Body of pancreas (tissue), 4 donors: ENCODE data around the gene FLAD1. TPM values are rescaled to one million over a fixed set of nuclear protein-coding genes. Genes with fewer than 3 reads are reported as not detected.

ENCODE experiments used
- ATAC-seq: fragments of 150-250 bp; one replicate; pipeline ENCODE4 v1.9.1; 2016
- DNase-seq, 4 donors: peaks; one replicate each; pipeline ENCODE4 v3.0.0-alpha.2; 2019
- H3K27ac ChIP-seq, 4 donors: fragments of 200-600 bp; sonication (generic); 1 replicate in 3 of 4; 2 replicates in 1 of 4; pipeline versions ENCODE4 v1.5.1 to v1.6.1; 2016 to 2019; ENCODE audit warnings: mild to moderate bottlenecking in 1 of 4, mixed read lengths in 1 of 4, moderate library complexity in 1 of 4
- H3K27me3 ChIP-seq, 2 donors: fragments of 200-600 bp; sonication (generic); one replicate each; pipeline ENCODE4 v1.6.0; 2016; ENCODE audit warnings: mild to moderate bottlenecking in 1 of 2
- H3K36me3 ChIP-seq, 2 donors: fragments of 200-600 bp; sonication (generic); replicated peaks in 1 of 2; 2 replicates each; pipeline ENCODE4 v1.5.1; 2016; ENCODE audit warnings: low read depth in 2 of 2; ENCODE audit not compliant: insufficient read depth in 1 of 2
- H3K4me1 ChIP-seq: fragments of 200-600 bp; sonication (generic); one replicate; pipeline ENCODE4 v1.6.0; 2016
- H3K4me3 ChIP-seq, 2 donors: fragments of 200-600 bp; sonication (generic); 1 replicate in 1 of 2; 2 replicates in 1 of 2; pipeline ENCODE4 v1.5.1; 2016 to 2019
- H3K9me3 ChIP-seq, 3 donors: fragments of 200-600 bp; sonication (generic); 1 replicate in 2 of 3; 2 replicates in 1 of 3; pipeline ENCODE4 v1.5.1; 2016
- POLR2A ChIP-seq, 3 donors: fragments of 450-650 bp; IDR thresholded peaks; one replicate each; pipeline ENCODE4 v1.6.1; 2016; ENCODE audit warnings: antibody characterized with exemption in 3 of 3, mild to moderate bottlenecking in 2 of 3
- WGBS, 2 donors: methylation state at CpG; one replicate each; pipeline ENCODE4 v1.1.5; 2017; 5-methylcytosine and 5-hydroxymethylcytosine counted together
- intact Hi-C: fragments of 100-400 bp; cut with DNase I; formaldehyde crosslinking; loops from one replicate; pipeline ENCODE4 v1.15.1; 2023
- total RNA-seq, 2 donors: library from RNA; depleted of rRNA; stranded (reverse); fragments of >200 nt; gene quantifications; one replicate each; pipeline ENCODE4 v1.1.0, GENCODE V29; 2016
- TF ChIP-seq, protein P1 (sequence below), 7 experiments: fragments of 450-650 bp in 4 of 7; fragments of 200-600 bp in 3 of 7; sonication (generic) in 3 of 7; IDR thresholded peaks; one replicate each; pipeline ENCODE4 v1.5.1; 2016 to 2019; ENCODE audit warnings: antibody characterized with exemption in 7 of 7

Gene FLAD1
- total RNA-seq, 2 donors from 2014 or later, result 10.1 to 51.4 TPM

DNA sequence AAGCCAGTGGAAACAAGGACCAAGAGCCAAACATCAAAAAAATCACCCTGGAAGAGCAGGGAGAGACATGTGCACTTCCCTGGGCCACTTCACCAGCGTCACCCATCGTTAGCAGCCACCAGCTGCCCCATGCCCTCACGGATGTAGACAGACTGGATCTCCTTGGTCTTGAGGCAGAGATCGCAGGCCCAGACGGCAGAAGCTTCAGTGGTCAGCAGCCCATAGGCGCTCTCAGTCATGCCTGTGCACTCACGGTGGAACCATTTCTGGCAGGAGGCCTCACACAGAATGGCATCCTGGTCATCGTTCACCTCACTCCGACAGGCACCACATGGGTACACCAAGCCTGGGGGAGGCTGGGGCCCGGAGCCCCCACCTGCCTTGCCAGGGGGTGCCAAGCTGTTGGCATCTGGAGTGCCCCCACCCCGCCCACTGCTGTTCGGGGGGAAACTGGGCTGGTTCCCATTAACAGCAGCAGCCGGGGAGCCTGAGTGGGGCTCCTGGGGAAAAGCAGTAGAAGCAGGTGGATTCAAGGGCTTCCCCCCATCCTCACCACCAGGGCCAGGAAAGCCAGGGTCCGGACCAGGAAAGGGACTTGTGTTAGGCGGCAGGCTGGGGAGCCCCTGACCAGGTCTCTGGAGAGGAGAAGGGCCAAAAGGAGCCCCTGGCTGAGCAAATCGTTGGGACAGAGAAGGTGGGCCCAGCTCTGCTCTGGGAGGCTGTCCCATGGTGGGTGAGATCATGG is 24.3 kb upstream of the FLAD1 start:
- no peak overlapping the region for H3K27ac ChIP-seq
- no peak overlapping the region for H3K4me3 ChIP-seq
- ATAC-seq (no peak), DNase-seq (no peak)
- no peaks in the 10 kb centered on the region for H3K27me3 ChIP-seq
- H3K36me3 ChIP-seq, result peaks cover 0 to 9% of the 10 kb centered on the region in 2 donors
- peaks cover 56% of the 10 kb centered on the region for H3K4me1 ChIP-seq
- intact Hi-C loops, result no loop called here
- no peaks in the 10 kb centered on the region for H3K9me3 ChIP-seq
- WGBS, 2 donors, result 87 to 91% methylated on average over 12 of the region's 16 CpGs
- TF ChIP-seq POLR2A (IDR thresholded peaks at IDR 0.05), result no peak
- TF ChIP-seq, protein P1, sequence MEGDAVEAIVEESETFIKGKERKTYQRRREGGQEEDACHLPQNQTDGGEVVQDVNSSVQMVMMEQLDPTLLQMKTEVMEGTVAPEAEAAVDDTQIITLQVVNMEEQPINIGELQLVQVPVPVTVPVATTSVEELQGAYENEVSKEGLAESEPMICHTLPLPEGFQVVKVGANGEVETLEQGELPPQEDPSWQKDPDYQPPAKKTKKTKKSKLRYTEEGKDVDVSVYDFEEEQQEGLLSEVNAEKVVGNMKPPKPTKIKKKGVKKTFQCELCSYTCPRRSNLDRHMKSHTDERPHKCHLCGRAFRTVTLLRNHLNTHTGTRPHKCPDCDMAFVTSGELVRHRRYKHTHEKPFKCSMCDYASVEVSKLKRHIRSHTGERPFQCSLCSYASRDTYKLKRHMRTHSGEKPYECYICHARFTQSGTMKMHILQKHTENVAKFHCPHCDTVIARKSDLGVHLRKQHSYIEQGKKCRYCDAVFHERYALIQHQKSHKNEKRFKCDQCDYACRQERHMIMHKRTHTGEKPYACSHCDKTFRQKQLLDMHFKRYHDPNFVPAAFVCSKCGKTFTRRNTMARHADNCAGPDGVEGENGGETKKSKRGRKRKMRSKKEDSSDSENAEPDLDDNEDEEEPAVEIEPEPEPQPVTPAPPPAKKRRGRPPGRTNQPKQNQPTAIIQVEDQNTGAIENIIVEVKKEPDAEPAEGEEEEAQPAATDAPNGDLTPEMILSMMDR (IDR thresholded peaks at IDR 0.05), result no peak

DNA sequence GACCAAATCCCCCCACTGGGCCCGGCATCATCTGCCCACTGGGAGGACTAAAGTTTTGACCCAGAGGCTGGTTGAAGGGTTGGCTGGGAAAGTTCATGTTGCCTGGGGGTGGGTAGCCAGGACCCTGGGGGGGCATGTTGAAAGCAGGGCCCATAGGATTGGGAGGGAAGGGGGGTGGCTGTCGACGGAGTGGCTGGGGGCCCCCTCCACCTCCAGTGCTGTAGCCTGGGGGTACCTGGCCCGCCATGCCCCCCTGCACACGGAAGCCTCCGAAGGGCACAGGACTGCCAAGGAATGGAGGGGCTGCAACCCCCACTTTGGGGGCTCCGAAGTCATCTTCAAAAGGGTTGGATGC is 23.7 kb upstream of the FLAD1 start:
- ATAC-seq, result no peak
- Histone ChIP-seq H3K27me3 (no peaks in the 10 kb centered on the region), H3K9me3 (no peaks in the 10 kb centered on the region), H3K4me3 (no peak overlapping the region), H3K36me3 (peaks cover 0 to 10% of the 10 kb centered on the region in 2 donors), H3K27ac (no peak overlapping the region), H3K4me1 (peaks cover 50% of the 10 kb centered on the region)
- DNase-seq, result no peak
- intact Hi-C loops, result no loop called here
- 85 to 94% methylated on average over 7 of the region's 7 CpGs for WGBS, 2 donors
- no peak for TF ChIP-seq POLR2A (IDR thresholded peaks at IDR 0.05)
- TF ChIP-seq, protein P1 (IDR thresholded peaks at IDR 0.05), result no peak

DNA sequence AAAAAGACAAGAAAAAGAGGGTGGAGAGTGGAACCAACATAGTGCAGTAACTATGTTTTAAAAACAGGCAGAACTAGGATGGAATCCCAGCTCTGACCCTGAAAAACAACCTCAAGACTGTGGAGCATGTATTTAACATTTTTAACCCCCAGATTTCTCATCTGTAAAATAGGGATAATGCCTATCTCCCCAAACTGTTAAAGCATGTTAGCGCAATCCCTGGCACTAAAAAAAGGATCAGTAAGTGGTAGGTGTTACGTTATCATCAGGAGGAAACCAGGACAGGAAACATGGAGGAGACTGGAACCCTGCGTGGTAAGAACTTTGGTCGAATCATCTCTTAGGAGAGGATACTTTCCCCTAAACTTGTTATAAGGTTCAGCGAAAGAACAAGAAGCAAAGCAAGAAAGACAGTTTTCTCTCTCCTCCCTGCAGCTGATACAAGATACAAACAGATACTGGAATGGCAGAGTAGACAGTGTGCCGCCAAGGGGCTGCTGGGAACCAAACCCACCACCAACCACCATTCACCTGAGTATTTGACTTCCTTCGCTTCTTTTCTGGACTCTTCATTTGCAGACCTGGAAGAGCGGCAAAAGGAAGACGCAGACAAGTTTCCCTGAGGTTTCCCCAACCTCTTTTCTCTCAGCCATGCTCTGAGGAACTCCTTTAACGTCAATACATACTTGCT is 22.6 kb upstream of the FLAD1 start:
- Histone ChIP-seq H3K4me3 (peak overlapping the region; percentile 95 to 97), H3K36me3 (peaks cover 0 to 17% of the 10 kb centered on the region in 2 donors), H3K4me1 (peaks cover 38% of the 10 kb centered on the region), H3K9me3 (no peaks in the 10 kb centered on the region), H3K27me3 (no peaks in the 10 kb centered on the region), H3K27ac (peak overlapping the region in 3 of 4 donors; percentile 91 to 99 (median 99))
- DNase-seq, result no peak
- 30 to 35% methylated on average over 10 of the region's 10 CpGs for WGBS, 2 donors
- no peak for ATAC-seq
- intact Hi-C loops, result loop anchor here (5.0 kb wide), 1 partner anchor 52 kb away; no protein-coding TSS in a partner anchor
- TF ChIP-seq, protein P1 (IDR thresholded peaks at IDR 0.05), result no peak
- TF ChIP-seq POLR2A (IDR thresholded peaks at IDR 0.05), result no peak

DNA sequence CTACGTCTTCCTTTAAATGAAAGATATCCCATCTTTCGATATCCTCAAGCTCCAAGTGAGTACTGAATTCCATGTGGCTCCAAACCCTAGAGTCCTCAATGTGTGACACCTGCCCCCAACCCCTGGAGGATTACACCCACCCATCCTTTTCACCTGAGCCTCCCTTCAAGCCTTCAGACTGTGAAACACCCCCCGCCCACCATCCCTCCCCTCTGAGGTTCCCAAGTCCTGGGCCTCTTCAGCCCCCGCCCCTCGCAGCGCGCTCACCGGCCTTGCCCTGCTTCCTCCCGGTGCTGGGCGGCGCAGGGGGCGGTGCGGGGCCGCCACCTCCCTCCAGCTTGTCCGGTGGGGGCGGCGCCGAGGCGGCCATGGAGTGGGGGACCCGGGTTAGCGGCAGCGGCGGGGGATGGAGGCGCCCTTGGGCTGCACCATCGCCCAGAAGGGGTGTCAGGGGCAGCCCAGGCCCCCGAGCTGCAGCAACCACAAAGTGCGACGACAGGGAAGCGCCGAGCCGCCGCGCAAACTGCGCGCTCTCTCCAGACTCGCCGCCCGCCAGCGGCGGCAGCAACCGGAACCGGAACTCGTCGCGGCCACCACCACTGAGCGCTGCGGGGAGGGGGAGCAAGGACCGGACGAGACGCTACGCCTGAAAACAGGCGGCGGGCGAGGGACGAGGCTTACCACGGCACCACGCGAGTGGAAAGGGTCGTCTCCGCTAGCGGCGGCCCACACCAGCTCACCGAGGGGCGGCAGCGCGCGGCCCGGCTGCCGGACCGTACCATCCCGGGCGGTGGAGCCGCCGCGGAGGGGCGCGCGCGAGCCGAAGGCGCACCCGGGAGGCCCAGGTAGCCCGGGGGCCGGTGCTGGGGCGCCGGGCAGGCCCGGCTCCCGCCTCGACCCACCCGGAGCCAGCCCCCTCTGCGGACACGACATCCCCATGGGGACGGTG is 21.7 kb upstream of the FLAD1 start, which contains the start of gene PYGO2:
Gene PYGO2 (minus strand): TSS at position 576 of the 949 bp plus-strand sequence. CDS start 206 bp downstream, at position 370.
- TF ChIP-seq, protein P1 (IDR thresholded peaks at IDR 0.05), result peak; percentile 29 to 89 (median 74)
- TF ChIP-seq POLR2A (IDR thresholded peaks at IDR 0.05), result peak; percentile 63 to 88 (median 86)
- 0 to 1% methylated on average over 15 to 79 of the region's 93 CpGs for WGBS, 2 donors
- Histone ChIP-seq H3K27ac (peak within 1 kb of the TSS; percentile 91 to 99 (median 98)), H3K36me3 (peaks cover 0 to 22% of the 10 kb centered on the region in 2 donors), H3K4me3 (peak within 1 kb of the TSS; percentile 95 to 97), H3K27me3 (no peaks in the 10 kb centered on the region), H3K9me3 (no peaks in the 10 kb centered on the region), H3K4me1 (peaks cover 33% of the 10 kb centered on the region)
- ATAC-seq (peak; percentile 87), DNase-seq (peak; percentile 73 to 79 (median 76))
- intact Hi-C loops, result loop anchor here (5.0 kb wide), 1 partner anchor 51 kb away; no protein-coding TSS in a partner anchor
